ENCODE data around the gene API5. TPM values are rescaled to one million over a fixed set of nuclear protein-coding genes. Genes with fewer than 3 reads are reported as not detected.

API5 gene
- total RNA-seq, 1 experiment from 2014 or later, result 142 TPM

GRCh38 chr11:43269254-43269918, 42.4 kb upstream of the API5 start (continued):
- TF ChIP-seq CTCF (IDR thresholded peaks at IDR 0.05) (no peak), ZNF425 (CRISPR knock-in tag; conservative IDR thresholded peaks at IDR 0.05) (no peak), PRDM15 (CRISPR knock-in tag; IDR thresholded peaks at IDR 0.05) (no peak), ZNF423 (CRISPR knock-in tag; IDR thresholded peaks at IDR 0.05) (no peak), TEAD4 (CRISPR knock-in tag; IDR thresholded peaks at IDR 0.05) (no peak), ZNF317 (CRISPR knock-in tag; IDR thresholded peaks at IDR 0.05; ENCODE audit: borderline replicate concordance, low read depth) (no peak), E2F5 (CRISPR knock-in tag; IDR thresholded peaks at IDR 0.05) (no peak)

GRCh38 chr11:43270468-43270867, 41.3 kb upstream of the API5 start:
- Mint-ChIP-seq H3K9me3 (peaks cover 33% of the 10 kb centered on the region), H3K27me3 (ENCODE audit: low read depth) (no peaks in the 10 kb centered on the region; the same call in 1 of the 2 replicates), H3K36me3 (peaks cover 22% of the 10 kb centered on the region), H3K4me1 (peaks cover 16% of the 10 kb centered on the region), H3K27ac (no peak overlapping the region), H3K4me3 (no peak overlapping the region)
- ATAC-seq (no peak), DNase-seq (ENCODE audit: low spot score) (no peak)
- CTCF ChIA-PET, result interaction anchor here (1.4 kb wide), 2 partner anchors 12 to 19 kb away, joined by 3 to 9 read pairs; no protein-coding TSS in a partner anchor
- TF ChIP-seq KAT7 (CRISPR knock-in tag; IDR thresholded peaks at IDR 0.05; ENCODE audit: borderline replicate concordance) (no peak), GRHL2 (CRISPR knock-in tag; IDR thresholded peaks at IDR 0.05; ENCODE audit: insufficient replicate concordance, severe bottlenecking) (no peak), TP53 (CRISPR knock-in tag; IDR thresholded peaks at IDR 0.05) (no peak), NR2C2 (CRISPR knock-in tag; IDR thresholded peaks at IDR 0.05) (no peak), ERG (CRISPR knock-in tag; IDR thresholded peaks at IDR 0.05) (no peak), ZBTB43 (CRISPR knock-in tag; IDR thresholded peaks at IDR 0.05) (no peak)
- POLR2A ChIA-PET, result interaction anchor here (1.0 kb wide), 1 partner anchor 41 kb away, joined by 3 read pairs; no protein-coding TSS in a partner anchor

Data from WTC11 (cell line).